Endodermal cell (in vitro differentiated cells): ENCODE results near the gene INHA. TPM values are rescaled to one million over a fixed set of nuclear protein-coding genes. Genes with fewer than 3 reads are reported as not detected.

Experiments used
- DNase-seq: peaks from one replicate; pipeline ENCODE4 v3.0.0-alpha.2; 2017
- H3K27ac ChIP-seq: 2 replicates; pipeline ENCODE4 v1.5.1; 2013; ENCODE audit warnings: mild to moderate bottlenecking, low read depth, low read length, moderate library complexity
- H3K27me3 ChIP-seq: 2 replicates; pipeline ENCODE4 v1.6.1; 2013; ENCODE audit warnings: mild to moderate bottlenecking, low read length, moderate library complexity; ENCODE audit not compliant: insufficient read depth, control insufficient read depth, poor library complexity, severe bottlenecking
- H3K36me3 ChIP-seq: 2 replicates; pipeline ENCODE4 v1.7.0; 2013; ENCODE audit warnings: mild to moderate bottlenecking, low read length, moderate library complexity; ENCODE audit not compliant: control insufficient read depth, insufficient read depth
- H3K4me1 ChIP-seq: one replicate; pipeline ENCODE4 v1.7.0; 2013; ENCODE audit warnings: low read length; ENCODE audit not compliant: control insufficient read depth, insufficient read depth
- H3K4me3 ChIP-seq: 2 replicates; pipeline ENCODE4 v1.5.1; 2013; ENCODE audit warnings: mild to moderate bottlenecking, low read length, moderate library complexity
- H3K9ac ChIP-seq: 2 replicates; pipeline ENCODE4 v1.6.1; 2013; ENCODE audit warnings: mild to moderate bottlenecking, low read length, moderate library complexity; ENCODE audit not compliant: poor library complexity, severe bottlenecking; ENCODE audit errors: extremely low read depth
- H3K9me3 ChIP-seq: 2 replicates; pipeline ENCODE4 v1.6.1; 2013; ENCODE audit warnings: mild to moderate bottlenecking, low read length, moderate library complexity; ENCODE audit not compliant: control insufficient read depth
- H3K27ac Mint-ChIP-seq: 2 replicates; pipeline ENCODE4 v1.8.0; 2020; ENCODE audit warnings: mixed read lengths
- H3K27me3 Mint-ChIP-seq: 2 replicates; pipeline ENCODE4 v1.8.0; 2021; ENCODE audit warnings: mild to moderate bottlenecking, mixed read lengths; ENCODE audit not compliant: insufficient read depth
- H3K36me3 Mint-ChIP-seq: 2 replicates; pipeline ENCODE4 v1.8.0; 2020; ENCODE audit warnings: low read depth, mixed read lengths
- H3K4me1 Mint-ChIP-seq: 2 replicates; pipeline ENCODE4 v1.8.0; 2020; ENCODE audit warnings: mixed read lengths
- H3K4me3 Mint-ChIP-seq: 2 replicates; pipeline ENCODE4 v1.8.0; 2020; ENCODE audit warnings: mild to moderate bottlenecking, moderate library complexity, mixed read lengths
- H3K9me3 Mint-ChIP-seq: 2 replicates; pipeline ENCODE4 v1.8.0; 2020; ENCODE audit warnings: mild to moderate bottlenecking, mixed read lengths
- WGBS, 2 experiments: methylation state at CpG; one replicate each; pipeline versions ENCODE4 v1.1.5 to v1.1.7; 2013; ENCODE audit warnings: missing lambda C conversion rate in 2 of 2, mixed read lengths in 1 of 2; ENCODE audit not compliant: insufficient coverage in 1 of 2, insufficient read length in 1 of 2; 5-methylcytosine and 5-hydroxymethylcytosine counted together
- long read RNA-seq, 4 experiments: library from polyadenylated mRNA in 2 of 4; library from RNA in 1 of 4; library from capped mRNA in 1 of 4; stranded (forward) in 3 of 4; unstranded in 1 of 4; transcript quantifications; one replicate each; pipeline ENCODE4 v2.0.0, GENCODE V29; 2020 to 2021; ENCODE audit warnings: inconsistent platforms in 1 of 4
- polyA plus RNA-seq, 2 experiments: library from polyadenylated mRNA; stranded (reverse); fragments of 50-300 nt; gene quantifications; one replicate each; pipeline ENCODE4 v1.2.3, GENCODE V29; 2013
- total RNA-seq, 2 donors: library from RNA; stranded (reverse); fragmentation: NEBNext Ultra II Directional in 1 of 2; extraction: Animal tissue kit (Norgen Biotek cat#: 25700) in 1 of 2; gene quantifications; 2 replicates in 1 of 2; 3 replicates in 1 of 2; pipeline ENCODE4 v1.2.1, GENCODE V29; 2021
- TF ChIP-seq, protein P1 (sequence below): fragments of 200-600 bp; sonication (generic); conservative IDR thresholded peaks from 2 replicates; pipeline ENCODE4 v1.5.0; 2021; ENCODE audit warnings: antibody characterized with exemption, mild to moderate bottlenecking

INHA gene, protein sequence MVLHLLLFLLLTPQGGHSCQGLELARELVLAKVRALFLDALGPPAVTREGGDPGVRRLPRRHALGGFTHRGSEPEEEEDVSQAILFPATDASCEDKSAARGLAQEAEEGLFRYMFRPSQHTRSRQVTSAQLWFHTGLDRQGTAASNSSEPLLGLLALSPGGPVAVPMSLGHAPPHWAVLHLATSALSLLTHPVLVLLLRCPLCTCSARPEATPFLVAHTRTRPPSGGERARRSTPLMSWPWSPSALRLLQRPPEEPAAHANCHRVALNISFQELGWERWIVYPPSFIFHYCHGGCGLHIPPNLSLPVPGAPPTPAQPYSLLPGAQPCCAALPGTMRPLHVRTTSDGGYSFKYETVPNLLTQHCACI
- 1 to 10 TPM in 1 of 2 donors, under 1 TPM in 1; 0.48 to 1.5 TPM for total RNA-seq
- 0.61 TPM for polyA plus RNA-seq (2013, experiment 1 of 2)
- polyA plus RNA-seq (2013, experiment 2 of 2): 0.75 TPM
- long read RNA-seq, experiment 1: 0 reads
- long read RNA-seq, experiment 2: 0 reads
- long read RNA-seq, experiment 3: 0 reads
- long read RNA-seq, experiment 4, partial matches to known transcripts: 0 of 1 reads
- long read RNA-seq, experiment 4, other reads (novel, unspliced or antisense): 0 of 1 reads

DNA sequence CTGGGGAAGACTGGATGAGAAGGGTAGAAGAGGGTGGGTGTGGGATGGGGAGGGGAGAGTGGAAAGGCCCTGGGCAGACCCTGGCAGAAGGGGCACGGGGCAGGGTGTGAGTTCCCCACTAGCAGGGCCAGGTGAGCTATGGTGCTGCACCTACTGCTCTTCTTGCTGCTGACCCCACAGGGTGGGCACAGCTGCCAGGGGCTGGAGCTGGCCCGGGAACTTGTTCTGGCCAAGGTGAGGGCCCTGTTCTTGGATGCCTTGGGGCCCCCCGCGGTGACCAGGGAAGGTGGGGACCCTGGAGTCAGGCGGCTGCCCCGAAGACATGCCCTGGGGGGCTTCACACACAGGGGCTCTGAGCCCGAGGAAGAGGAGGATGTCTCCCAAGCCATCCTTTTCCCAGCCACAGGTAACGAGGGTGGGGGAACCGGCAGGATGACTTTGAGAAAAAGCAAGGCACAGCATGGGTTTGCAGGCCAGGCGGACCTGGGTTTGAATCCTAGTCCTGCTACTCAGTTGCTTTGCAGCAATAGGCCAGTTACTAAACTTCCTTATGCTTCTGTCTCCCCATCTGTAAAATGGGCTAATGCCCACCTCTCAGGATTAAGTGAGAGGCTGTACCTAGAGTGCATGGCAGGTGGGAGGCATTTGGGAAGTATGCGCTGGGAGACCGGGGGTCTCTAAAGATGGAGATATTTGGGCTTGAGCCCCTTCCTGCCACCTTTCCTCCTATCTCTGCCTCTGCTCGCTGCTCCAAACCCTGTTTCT, at the start of gene INHA:
TSS of gene INHA (plus strand) at position 74 of the 765 bp plus-strand sequence. CDS start at position 139, 65 bp downstream.
- 87 to 100% methylated on average over 3 to 13 of the region's 13 CpGs for WGBS, 2 experiments
- H3K36me3 ChIP-seq: peaks cover 13% of the 10 kb centered on the region
- Mint-ChIP-seq H3K4me1 (peaks cover 29% of the 10 kb centered on the region), H3K36me3 (peaks cover 22% of the 10 kb centered on the region), H3K27ac (peak within 1 kb of the TSS; percentile 71), H3K27me3 (peaks cover 10% of the 10 kb centered on the region), H3K9me3 (no peaks in the 10 kb centered on the region), H3K4me3 (peak within 1 kb of the TSS; percentile 63)
- peak within 1 kb of the TSS; percentile 76 for H3K4me3 ChIP-seq
- no peaks in the 10 kb centered on the region for H3K4me1 ChIP-seq
- peak; percentile 70 for DNase-seq
- H3K27ac ChIP-seq: peak within 1 kb of the TSS; percentile 34
- no peaks in the 10 kb centered on the region for H3K27me3 ChIP-seq
- TF ChIP-seq, protein P1, sequence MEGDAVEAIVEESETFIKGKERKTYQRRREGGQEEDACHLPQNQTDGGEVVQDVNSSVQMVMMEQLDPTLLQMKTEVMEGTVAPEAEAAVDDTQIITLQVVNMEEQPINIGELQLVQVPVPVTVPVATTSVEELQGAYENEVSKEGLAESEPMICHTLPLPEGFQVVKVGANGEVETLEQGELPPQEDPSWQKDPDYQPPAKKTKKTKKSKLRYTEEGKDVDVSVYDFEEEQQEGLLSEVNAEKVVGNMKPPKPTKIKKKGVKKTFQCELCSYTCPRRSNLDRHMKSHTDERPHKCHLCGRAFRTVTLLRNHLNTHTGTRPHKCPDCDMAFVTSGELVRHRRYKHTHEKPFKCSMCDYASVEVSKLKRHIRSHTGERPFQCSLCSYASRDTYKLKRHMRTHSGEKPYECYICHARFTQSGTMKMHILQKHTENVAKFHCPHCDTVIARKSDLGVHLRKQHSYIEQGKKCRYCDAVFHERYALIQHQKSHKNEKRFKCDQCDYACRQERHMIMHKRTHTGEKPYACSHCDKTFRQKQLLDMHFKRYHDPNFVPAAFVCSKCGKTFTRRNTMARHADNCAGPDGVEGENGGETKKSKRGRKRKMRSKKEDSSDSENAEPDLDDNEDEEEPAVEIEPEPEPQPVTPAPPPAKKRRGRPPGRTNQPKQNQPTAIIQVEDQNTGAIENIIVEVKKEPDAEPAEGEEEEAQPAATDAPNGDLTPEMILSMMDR: no peak
- H3K9ac ChIP-seq: peak within 1 kb of the TSS; percentile 44
- no peaks in the 10 kb centered on the region for H3K9me3 ChIP-seq

DNA sequence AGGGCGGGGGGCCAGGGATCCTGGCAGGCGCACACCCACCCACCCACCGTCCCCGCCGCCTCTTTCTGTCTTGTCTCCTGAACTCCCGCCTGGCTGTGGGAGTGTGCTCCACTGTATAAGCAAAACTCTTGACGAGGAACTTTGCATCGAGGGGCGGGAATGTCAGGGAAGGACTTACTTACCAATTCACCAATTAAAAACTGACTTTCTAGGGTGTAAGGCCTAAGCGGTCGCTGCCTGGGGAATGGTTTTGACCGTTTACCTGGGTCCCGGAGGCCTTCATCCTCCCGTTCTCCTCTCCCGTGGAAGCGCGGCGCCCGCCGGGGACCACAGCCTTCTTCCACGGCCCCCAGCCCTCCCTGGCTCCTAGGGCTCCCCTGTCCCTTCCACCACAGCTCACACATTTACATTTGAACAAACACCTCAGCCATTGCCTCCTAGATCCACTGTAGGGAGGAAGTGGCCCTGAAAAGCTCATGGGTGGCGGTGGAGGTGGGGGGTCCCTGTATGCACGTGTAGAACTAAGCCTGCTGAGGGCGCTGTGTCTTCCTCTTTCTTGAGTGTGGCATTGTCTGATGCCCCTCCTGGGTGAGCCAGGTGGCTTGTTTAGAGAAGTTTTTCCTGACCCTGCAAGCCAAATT, 49.0 kb upstream of the INHA start:
- H3K36me3 Mint-ChIP-seq: no peaks in the 10 kb centered on the region
- Histone ChIP-seq H3K4me3 (no peak overlapping the region), H3K36me3 (no peaks in the 10 kb centered on the region), H3K4me1 (peaks cover 24% of the 10 kb centered on the region), H3K27me3 (peaks cover 4% of the 10 kb centered on the region), H3K9me3 (no peaks in the 10 kb centered on the region), H3K27ac (no peak overlapping the region), H3K9ac (no peak overlapping the region)
- peaks cover 35% of the 10 kb centered on the region for H3K27me3 Mint-ChIP-seq
- no peaks in the 10 kb centered on the region for H3K9me3 Mint-ChIP-seq
- TF ChIP-seq, protein P1: peak; percentile 70
- H3K27ac Mint-ChIP-seq: no peak overlapping the region
- DNase-seq: peak; percentile 83
- peaks cover 43% of the 10 kb centered on the region for H3K4me1 Mint-ChIP-seq
- 20 to 38% methylated on average over 2 to 24 of the region's 24 CpGs for WGBS, 2 experiments
- peak overlapping the region; percentile 50 for H3K4me3 Mint-ChIP-seq

DNA sequence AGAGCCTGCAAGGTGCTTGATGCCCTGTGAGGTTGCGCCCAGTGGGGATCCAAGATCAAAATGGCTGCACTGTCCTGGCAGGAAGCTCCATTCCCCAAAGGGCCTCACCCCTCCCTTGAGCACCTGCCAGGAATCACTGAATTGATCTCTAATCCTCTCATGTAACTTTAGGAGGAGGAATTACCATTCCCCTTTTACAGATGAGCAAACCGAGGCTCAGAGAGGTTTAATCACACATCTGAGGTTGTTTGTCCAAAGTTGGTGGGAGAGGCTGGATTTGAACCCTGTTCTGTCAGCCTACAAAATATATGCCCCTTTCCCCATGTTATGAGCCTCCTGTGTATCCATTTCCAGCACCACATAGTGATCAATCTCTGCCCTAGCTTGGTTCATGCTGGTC, 47.3 kb upstream of the INHA start:
- Mint-ChIP-seq H3K4me3 (no peak overlapping the region), H3K36me3 (no peaks in the 10 kb centered on the region), H3K4me1 (peaks cover 40% of the 10 kb centered on the region), H3K27me3 (peaks cover 42% of the 10 kb centered on the region), H3K27ac (no peak overlapping the region), H3K9me3 (no peaks in the 10 kb centered on the region)
- no peak overlapping the region for H3K4me3 ChIP-seq
- H3K27ac ChIP-seq: no peak overlapping the region
- H3K9ac ChIP-seq: no peak overlapping the region
- TF ChIP-seq, protein P1: no peak
- no peaks in the 10 kb centered on the region for H3K36me3 ChIP-seq
- WGBS, 2 experiments: 88% methylated on average over 2 of the region's 2 CpGs; no CpG with 5 or more reads in 1 of the 2 experiments
- H3K9me3 ChIP-seq: no peaks in the 10 kb centered on the region
- peaks cover 21% of the 10 kb centered on the region for H3K27me3 ChIP-seq
- DNase-seq: no peak
- H3K4me1 ChIP-seq: peaks cover 28% of the 10 kb centered on the region
